OCI-LY7 (cell line): ENCODE data around the gene PAX3. TPM values are rescaled to one million over a fixed set of nuclear protein-coding genes. Genes with fewer than 3 reads are reported as not detected.

Experiments
- BruUV-seq: library from RNA; stranded (reverse); fragments of 400-500 nt; replicated peaks from 2 replicates; lab custom pipeline; 2021; lab: Mats Ljungman, UMichigan
- CTCF ChIA-PET: fragments of 300-600 bp; sonication (Branson Sonifier 250); formaldehyde crosslinking; loops from one replicate; lab custom pipeline; 2022; ENCODE audit warnings: antibody characterized with exemption; ENCODE audit not compliant: unreplicated experiment; lab: Charles Lee
- POLR2A ChIA-PET: fragments of 300-600 bp; sonication (Branson Sonifier 250); formaldehyde crosslinking; loops from one replicate; lab custom pipeline; 2022; ENCODE audit warnings: antibody characterized with exemption; lab: Charles Lee
- DNase-seq: peaks from one replicate; pipeline ENCODE4 v3.0.0-alpha.2; 2015; ENCODE audit warnings: low spot score
- H2AFZ ChIP-seq: fragments of 200-600 bp; sonication (generic), shearing (Covaris generic); 2 replicates; pipeline ENCODE4 v1.6.1; 2014; ENCODE audit warnings: mild to moderate bottlenecking, antibody characterized with exemption, low read length, moderate library complexity
- H3K27ac ChIP-seq: fragments of 200-600 bp; sonication (generic); 2 replicates; pipeline ENCODE4 v1.5.1; 2014; ENCODE audit warnings: mixed run types, low read depth, mild to moderate bottlenecking, moderate library complexity, low read length, inconsistent platforms; ENCODE audit not compliant: poor library complexity, severe bottlenecking
- H3K36me3 ChIP-seq: fragments of 200-600 bp; sonication (generic); 2 replicates; pipeline ENCODE4 v1.6.1; 2014; ENCODE audit warnings: mild to moderate bottlenecking, antibody characterized with exemption, low read length, moderate library complexity, mixed read lengths; ENCODE audit not compliant: insufficient read depth
- H3K4me1 ChIP-seq: fragments of 200-600 bp; sonication (generic); 2 replicates; pipeline ENCODE4 v1.5.1; 2014; ENCODE audit warnings: mild to moderate bottlenecking, low read length; ENCODE audit not compliant: insufficient read depth, poor library complexity, severe bottlenecking
- H3K4me2 ChIP-seq: fragments of 200-600 bp; sonication (generic); 2 replicates; pipeline ENCODE4 v1.6.1; 2014; ENCODE audit warnings: mild to moderate bottlenecking, low read length
- H3K4me3 ChIP-seq: fragments of 200-600 bp; sonication (generic); 2 replicates; pipeline ENCODE4 v1.5.1; 2014; ENCODE audit warnings: mild to moderate bottlenecking, low read depth, low read length; ENCODE audit not compliant: poor library complexity, severe bottlenecking
- H3K79me2 ChIP-seq: fragments of 200-600 bp; sonication (generic); 2 replicates; pipeline ENCODE4 v1.6.1; 2016; ENCODE audit warnings: low read depth, mild to moderate bottlenecking, low read length, moderate library complexity, mixed read lengths; ENCODE audit not compliant: insufficient read depth
- H3K9me2 ChIP-seq: fragments of 200-600 bp; sonication (generic); 2 replicates; pipeline ENCODE4 v1.6.1; 2016; ENCODE audit warnings: mild to moderate bottlenecking, low read length, mixed read lengths; ENCODE audit not compliant: insufficient read depth
- H3K9me3 ChIP-seq: fragments of 200-600 bp; sonication (generic); 2 replicates; pipeline ENCODE4 v1.6.1; 2014; ENCODE audit warnings: mild to moderate bottlenecking, mixed run types, low read length, mixed read lengths
- H4K20me1 ChIP-seq: fragments of 200-600 bp; sonication (generic); 2 replicates; pipeline ENCODE4 v1.6.1; 2014; ENCODE audit warnings: mild to moderate bottlenecking, antibody characterized with exemption, low read length, moderate library complexity, mixed read lengths; ENCODE audit not compliant: insufficient read depth
- EZH2phosphoT487 ChIP-seq: fragments of 200-600 bp; sonication (generic); IDR thresholded peaks from 2 replicates; pipeline ENCODE4 v1.6.1; 2018; ENCODE audit warnings: low read depth, borderline replicate concordance, mild to moderate bottlenecking, mixed run types, antibody characterized with exemption, low read length, moderate library complexity, mixed read lengths
- intact Hi-C: fragments of 100-400 bp; cut with micrococcal nuclease; formaldehyde crosslinking; loops from one replicate; pipeline ENCODE4 v1.10.0; 2022; ENCODE audit not compliant: unreplicated experiment
- total RNA-seq, 2 experiments: library from RNA; depleted of rRNA in 1 of 2; stranded (reverse); fragments of >200 nt in 1 of 2; shearing (Covaris generic) in 1 of 2; gene quantifications; 2 replicates each; pipeline ENCODE4 v1.2.3, GENCODE V29; 2014 to 2022
- TF ChIP-seq, protein P1 (sequence below): fragments of 200-600 bp; sonication (generic); conservative IDR thresholded peaks from 2 replicates; pipeline ENCODE4 v1.5.1; 2014; ENCODE audit warnings: mild to moderate bottlenecking, antibody characterized with exemption, low read length, moderate library complexity, mixed read lengths

The PAX3 gene
- total RNA-seq, 2 experiments from 2014 or later = not detected

DNA sequence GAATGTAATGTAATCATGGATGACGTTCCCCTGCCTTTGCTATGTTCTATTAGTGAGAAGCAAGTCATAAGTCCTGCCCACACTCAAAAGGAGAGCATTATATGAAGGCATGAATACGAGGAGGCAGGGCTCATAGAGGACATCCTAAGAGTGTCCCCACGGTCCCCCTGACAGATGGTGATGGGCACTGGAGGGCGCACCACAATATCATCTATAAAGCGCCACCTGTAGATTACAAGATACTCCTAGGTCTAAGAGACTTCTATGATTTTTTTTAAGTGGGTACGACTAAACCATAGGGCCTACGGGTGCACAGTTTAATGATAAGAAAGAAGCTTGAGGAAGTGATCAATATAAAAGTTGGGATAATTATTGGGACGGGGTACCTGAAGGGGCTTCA is 131.0 kb downstream of the PAX3 start:
- Histone ChIP-seq H3K9me2 (no peaks in the 10 kb centered on the region), H3K36me3 (no peaks in the 10 kb centered on the region), H3K9me3 (no peaks in the 10 kb centered on the region), H3K79me2 (no peaks in the 10 kb centered on the region), H3K4me3 (no peak overlapping the region), H4K20me1 (no peaks in the 10 kb centered on the region), H3K4me1 (no peaks in the 10 kb centered on the region), H3K27ac (no peak overlapping the region), H3K4me2 (no peak overlapping the region), H2AFZ (no peak overlapping the region)
- TF ChIP-seq, protein P1, sequence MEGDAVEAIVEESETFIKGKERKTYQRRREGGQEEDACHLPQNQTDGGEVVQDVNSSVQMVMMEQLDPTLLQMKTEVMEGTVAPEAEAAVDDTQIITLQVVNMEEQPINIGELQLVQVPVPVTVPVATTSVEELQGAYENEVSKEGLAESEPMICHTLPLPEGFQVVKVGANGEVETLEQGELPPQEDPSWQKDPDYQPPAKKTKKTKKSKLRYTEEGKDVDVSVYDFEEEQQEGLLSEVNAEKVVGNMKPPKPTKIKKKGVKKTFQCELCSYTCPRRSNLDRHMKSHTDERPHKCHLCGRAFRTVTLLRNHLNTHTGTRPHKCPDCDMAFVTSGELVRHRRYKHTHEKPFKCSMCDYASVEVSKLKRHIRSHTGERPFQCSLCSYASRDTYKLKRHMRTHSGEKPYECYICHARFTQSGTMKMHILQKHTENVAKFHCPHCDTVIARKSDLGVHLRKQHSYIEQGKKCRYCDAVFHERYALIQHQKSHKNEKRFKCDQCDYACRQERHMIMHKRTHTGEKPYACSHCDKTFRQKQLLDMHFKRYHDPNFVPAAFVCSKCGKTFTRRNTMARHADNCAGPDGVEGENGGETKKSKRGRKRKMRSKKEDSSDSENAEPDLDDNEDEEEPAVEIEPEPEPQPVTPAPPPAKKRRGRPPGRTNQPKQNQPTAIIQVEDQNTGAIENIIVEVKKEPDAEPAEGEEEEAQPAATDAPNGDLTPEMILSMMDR = no peak
- no peak for TF ChIP-seq EZH2phosphoT487
- no peak for DNase-seq
- intact Hi-C loops = no loop called here
- CTCF ChIA-PET = no interaction called here
- POLR2A ChIA-PET = no interaction called here
- no TSS peak for BruUV-seq

DNA sequence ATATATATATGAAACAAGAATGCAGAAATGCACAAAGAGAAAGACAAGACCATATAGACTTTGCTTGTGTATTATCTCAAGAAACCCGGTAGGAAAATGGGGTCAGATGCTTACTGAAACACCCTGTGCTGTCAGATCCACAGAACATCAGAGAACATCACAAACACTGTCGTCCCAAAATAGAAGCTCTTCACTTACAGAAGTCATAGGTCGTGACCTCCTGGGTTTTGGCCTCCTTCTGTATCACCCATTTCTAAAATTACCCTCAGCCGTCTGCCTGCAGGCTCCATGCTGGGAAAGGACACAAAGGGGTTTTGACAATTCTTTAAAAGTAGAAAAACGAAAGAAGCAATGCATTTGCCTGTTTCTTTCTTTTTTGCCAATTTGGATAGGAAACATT is 137.9 kb downstream of the PAX3 start:
- intact Hi-C loops = no loop called here
- no peak for TF ChIP-seq EZH2phosphoT487
- TF ChIP-seq, protein P1 = no peak

DNA sequence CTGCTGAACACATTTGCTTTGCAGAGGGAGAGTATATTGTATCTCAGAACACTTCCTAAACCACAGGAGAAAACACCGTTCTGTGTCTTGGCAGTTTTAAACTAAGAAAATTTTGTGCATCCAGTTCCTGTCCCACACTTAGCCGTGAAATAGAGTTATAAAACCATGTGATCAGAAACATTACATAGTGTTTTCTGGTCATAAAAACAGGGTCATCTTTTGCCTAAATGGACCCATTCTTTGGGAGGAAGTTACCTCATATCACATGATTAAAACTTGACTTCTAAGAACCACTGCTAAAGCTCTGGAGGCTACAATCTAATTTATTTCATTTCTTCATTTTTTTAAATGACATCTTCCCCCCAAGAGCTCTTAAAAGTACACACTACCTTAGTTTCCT is 138.7 kb downstream of the PAX3 start:
- Histone ChIP-seq H3K4me3 (no peak overlapping the region), H3K4me2 (no peak overlapping the region), H3K4me1 (no peaks in the 10 kb centered on the region), H3K9me3 (no peaks in the 10 kb centered on the region), H2AFZ (no peak overlapping the region), H3K79me2 (no peaks in the 10 kb centered on the region), H3K36me3 (no peaks in the 10 kb centered on the region), H3K9me2 (no peaks in the 10 kb centered on the region), H3K27ac (no peak overlapping the region), H4K20me1 (no peaks in the 10 kb centered on the region)
- TF ChIP-seq, protein P1 = no peak
- TF ChIP-seq EZH2phosphoT487 = no peak
- intact Hi-C loops = no loop called here
- ChIA-PET CTCF (no interaction called here), POLR2A (interaction anchor here (0.5 kb wide), 1 partner anchor 194 kb away, joined by 3 read pairs; no protein-coding TSS in a partner anchor)
- DNase-seq = no peak
- BruUV-seq = no TSS peak

More for the DNA sequence above, 137.9 kb downstream of the PAX3 start:
- no peak overlapping the region for H3K27ac ChIP-seq
- POLR2A ChIA-PET = interaction anchor here (0.6 kb wide), 1 partner anchor 58 kb away, joined by 5 read pairs; no protein-coding TSS in a partner anchor
- no peak for DNase-seq
- no peaks in the 10 kb centered on the region for H3K36me3 ChIP-seq
- no peak overlapping the region for H3K4me3 ChIP-seq
- H2AFZ ChIP-seq = no peak overlapping the region
- no peaks in the 10 kb centered on the region for H4K20me1 ChIP-seq
- BruUV-seq = no TSS peak
- no peak overlapping the region for H3K4me2 ChIP-seq
- H3K9me2 ChIP-seq = no peaks in the 10 kb centered on the region
- no peaks in the 10 kb centered on the region for H3K9me3 ChIP-seq
- no peaks in the 10 kb centered on the region for H3K79me2 ChIP-seq
- no peaks in the 10 kb centered on the region for H3K4me1 ChIP-seq
- CTCF ChIA-PET = no interaction called here
